GM19324 (cell line): ENCODE results near the gene RTTN.
A peak's percentile ranks its signal among the peaks of the same experiment; 100 is the strongest.
"Not testable (repeated sequence)": the region's sequence is repeated elsewhere in the genome, so short reads cannot be mapped to it uniquely, and the experiment has no call there.

Source experiments
- ATAC-seq: cut with Tn5 transposase; IDR thresholded peaks from one replicate; pipeline ENCODE4 v1.9.1; 2021; ENCODE audit warnings: mild to moderate bottlenecking, moderate library complexity; ENCODE audit not compliant: unreplicated experiment, low FRiP score

RTTN gene

DNA sequence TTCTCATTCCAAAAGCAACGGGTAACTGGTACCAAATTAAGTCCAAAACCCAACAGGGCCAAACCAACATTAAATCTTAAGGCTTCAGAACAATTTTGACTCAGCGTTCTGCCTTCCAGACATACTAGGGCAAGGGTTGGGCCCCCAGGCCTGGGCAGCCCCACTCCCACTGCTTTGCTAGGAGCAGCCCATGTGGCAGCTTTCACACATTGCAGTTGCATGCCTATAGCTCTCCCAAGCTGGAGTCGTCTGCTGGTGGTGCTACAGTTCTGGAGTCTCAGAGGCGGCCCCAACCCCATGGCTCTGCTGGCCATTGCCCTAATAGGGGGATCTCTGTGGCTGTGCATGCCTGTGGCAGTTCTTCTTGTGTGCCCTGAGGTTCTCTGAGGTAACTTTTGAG is 220.2 kb downstream of the RTTN start:
- ATAC-seq = no peak

DNA sequence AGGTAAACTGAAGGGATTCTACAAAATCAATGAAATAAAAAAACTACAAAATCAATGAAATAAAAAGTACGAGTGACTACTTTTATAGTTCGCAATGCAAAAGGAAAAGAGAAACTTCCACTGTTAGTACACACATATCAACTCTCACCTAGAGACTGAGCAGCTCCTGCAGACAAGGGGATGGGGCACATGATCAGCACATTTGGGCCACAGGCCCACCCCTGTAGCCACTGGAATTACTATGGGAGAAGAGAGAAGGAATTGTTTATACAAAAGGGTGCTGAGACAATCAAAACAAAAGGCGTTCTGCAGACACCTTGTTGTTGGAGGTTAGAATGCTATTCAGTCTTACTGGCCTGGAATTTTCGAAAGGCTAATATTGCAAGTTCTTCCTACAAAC is 223.1 kb downstream of the RTTN start:
- no peak for ATAC-seq

DNA sequence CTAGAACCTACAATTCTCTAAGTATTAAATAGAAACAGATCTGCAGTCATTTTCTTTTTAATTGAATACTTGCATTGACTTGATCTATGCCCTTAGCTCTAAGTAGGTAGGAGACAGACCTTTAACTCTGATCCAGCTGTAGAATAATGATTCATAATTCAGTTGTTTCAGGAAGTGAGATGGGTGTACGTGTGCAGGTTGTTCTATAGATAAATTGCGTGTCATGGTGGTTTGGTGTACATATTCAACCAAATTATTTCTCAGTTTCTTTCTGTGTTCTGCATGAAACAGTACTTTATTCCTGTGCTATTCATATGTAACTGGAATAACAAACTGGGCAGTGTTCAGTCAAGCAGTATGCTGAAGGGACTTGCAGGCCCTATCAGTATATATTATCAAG is 223.5 kb downstream of the RTTN start:
- ATAC-seq = peak; percentile 27

DNA sequence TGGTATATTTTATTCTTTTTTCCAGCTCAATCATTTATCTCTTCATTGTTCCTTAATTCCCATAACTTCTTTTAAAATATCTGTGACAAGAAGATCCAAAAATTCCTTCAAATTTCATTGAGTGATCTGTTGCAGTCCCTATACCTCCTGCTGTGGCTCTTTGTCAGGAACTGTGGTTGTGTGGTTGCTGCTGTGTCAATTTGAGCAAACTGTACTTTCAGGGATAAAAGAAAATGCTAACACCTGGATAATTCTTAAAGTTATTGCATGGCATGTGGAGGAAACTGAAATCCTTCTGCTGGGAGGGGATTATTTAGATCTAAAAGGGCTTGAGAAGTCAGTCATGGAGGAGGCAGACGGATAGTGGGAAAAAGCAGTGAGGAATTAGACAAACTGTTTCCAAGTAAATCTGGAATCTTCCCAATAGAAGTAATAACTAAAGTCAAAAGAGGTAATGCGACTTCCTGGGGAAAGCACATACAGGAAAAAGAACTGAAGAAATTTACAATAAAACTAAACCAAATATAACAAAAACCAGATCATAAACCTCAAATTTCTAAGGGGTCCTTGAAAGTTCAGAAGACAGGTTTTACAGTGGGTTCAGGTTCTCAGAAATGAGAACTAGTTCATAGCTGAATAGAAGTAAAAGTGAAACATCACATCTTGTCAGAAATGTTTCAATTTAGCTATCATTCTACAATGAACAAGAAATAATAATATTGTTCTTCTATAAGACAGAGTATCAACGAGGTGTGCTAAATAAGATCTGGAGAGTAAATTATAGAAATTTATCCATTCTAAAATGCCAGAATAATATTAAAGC is 224.3 kb downstream of the RTTN start:
- ATAC-seq = no peak

- no peak for ATAC-seq
These were observed 225.0 kb downstream of the RTTN start for GRCh38 chr18:69980509-69980908.

GRCh38 chr18:69978732-69979715 is 226.5 kb downstream of the RTTN start:
- peak; percentile 55 for ATAC-seq

DNA sequence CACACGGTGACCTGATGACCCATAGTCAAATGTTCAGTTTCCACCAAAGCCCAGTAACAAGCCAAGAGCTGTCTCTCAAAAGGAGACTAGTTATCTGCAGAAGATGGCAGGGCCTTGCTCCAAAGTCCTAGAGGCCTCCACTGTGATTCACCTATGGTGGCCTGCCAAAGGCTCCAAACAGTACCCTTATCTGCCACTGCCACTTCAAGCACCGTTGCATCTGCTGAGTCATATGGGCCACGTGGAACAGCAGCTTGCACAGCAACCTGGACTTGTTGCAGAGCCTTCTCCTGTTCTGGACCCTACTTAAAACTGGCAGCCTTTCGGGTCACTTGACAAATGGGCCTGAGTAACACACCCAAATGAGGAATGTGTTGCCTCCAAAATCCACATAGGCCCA is 230.2 kb downstream of the RTTN start:
- not testable (repeated sequence) for ATAC-seq

- ATAC-seq = no peak
These were observed 231.1 kb downstream of the RTTN start for GRCh38 chr18:69974365-69974764.

GRCh38 chr18:69969491-69969890 is 236.0 kb downstream of the RTTN start:
- ATAC-seq = no peak

GRCh38 chr18:69968039-69968438 is 237.4 kb downstream of the RTTN start:
- ATAC-seq = peak; percentile 48

- no peak for ATAC-seq
These were observed 242.3 kb downstream of the RTTN start for GRCh38 chr18:69963196-69963595.

- no peak for ATAC-seq
These were observed 243.8 kb downstream of the RTTN start for GRCh38 chr18:69961718-69962117.

GRCh38 chr18:69958422-69958821 is 247.1 kb downstream of the RTTN start:
- ATAC-seq = peak; percentile 52

DNA sequence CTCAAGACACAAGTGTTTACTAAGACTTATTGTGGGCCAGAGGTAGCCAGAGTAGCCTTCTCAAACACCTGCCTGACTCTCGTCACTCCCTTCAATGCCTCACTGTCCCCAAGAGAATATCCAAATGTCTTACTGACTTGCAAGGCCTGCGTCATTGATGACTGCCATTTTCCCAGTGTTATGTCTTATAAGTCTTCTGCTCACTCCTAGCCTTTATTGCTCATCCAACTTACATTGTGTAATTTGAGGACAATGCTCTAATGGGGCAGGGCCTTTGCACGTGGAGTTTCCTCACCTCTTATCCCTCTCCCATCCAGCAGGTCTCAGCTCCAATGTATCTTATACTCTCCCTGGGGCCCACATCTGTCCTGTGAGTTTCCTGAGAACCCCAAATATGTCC is 247.7 kb downstream of the RTTN start:
- no peak for ATAC-seq

- ATAC-seq = no peak
These were observed 248.5 kb downstream of the RTTN start for GRCh38 chr18:69956665-69957620.

GRCh38 chr18:69956057-69956456 is 249.4 kb downstream of the RTTN start:
- ATAC-seq = no peak

DNA sequence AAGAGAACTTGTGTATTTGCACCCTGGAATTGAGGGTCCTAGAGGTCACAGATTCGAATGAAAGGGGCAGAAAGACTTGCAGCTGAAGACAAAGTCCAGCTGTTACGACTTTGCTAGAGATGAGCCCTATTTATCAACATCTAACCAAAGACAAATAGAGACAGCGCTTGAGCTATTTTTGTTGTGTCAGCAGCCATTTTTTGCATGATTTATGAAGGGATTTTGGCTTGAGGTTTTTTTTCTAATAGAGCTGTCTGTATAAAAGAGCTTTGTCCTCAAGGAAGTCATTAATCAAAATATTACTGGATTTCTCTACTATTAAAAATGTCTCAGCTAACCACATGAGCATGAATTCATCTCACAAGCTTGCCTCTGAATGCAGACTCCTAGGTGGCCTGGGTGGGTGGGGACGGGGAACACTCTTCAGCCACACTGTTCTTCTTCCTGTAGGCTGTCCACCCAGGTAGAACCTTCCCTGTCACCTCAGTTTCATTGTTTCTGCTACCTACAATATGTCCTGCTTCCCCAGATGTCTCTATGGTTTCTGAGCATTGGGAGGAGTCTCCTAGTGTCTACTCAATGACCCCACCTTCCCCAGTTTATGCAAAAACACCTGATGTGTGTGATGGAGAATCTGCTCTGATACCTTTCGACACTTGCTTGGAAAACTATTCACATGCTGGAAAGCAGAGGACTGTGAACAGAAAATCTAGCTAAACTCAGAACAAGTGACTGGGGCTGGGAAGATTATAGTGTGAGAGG is 250.6 kb downstream of the RTTN start:
- ATAC-seq = no peak

DNA sequence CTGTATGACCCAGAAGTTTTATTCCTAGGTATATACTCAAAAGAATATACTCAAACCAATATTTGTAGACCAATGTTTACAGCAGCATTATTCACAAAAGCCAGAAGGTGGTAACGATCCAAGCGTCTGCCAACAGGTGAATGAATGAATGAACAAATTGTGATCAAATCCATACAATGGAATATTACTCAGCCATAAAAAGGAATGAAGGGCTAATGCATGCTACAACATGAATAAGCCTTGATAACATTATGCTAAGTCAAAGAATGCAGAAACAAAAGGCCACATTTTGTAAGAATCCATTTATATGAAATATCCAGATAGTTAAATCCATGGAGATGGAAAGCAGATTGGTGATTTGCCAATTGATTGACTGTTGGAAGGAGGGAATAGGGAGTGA is 252.3 kb downstream of the RTTN start:
- no peak for ATAC-seq
